ENCODE data around the gene TRPM2.

DNA sequence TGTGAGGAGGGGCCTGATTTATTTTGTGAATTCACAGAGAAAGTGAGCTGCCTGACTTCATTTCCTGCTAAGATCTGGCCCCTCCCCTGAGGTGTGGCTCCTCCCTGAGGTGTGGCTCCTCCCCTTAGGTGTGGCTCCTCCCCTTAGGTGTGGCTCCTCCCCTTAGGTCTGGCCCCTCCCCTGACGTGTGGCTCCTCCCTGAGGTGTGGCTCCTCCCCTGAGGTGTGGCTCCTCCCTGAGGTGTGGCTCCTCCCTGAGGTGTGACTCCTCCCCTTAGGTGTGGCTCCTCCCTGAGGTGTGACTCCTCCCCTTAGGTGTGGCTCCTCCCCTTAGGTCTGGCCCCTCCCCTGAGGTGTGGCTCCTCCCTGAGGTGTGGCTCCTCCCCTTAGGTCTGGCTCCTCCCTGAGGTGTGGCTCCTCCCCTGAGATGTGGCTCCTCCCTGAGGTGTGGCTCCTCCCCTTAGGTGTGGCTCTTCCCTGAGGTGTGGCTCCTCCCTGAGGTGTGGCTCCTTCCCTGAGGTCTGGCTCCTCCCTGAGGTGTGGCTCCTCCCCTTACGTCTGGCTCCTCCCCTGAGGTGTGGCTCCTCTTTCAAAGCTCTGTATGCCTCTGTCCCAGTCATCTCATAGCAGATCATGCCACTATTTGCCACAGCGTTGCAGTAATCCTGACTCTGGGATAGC, 75.0 kb downstream of the TRPM2 start:
- TF ChIP-seq POLR2A (IDR thresholded peaks at IDR 0.05; ENCODE audit: extremely low read depth, insufficient read length) = no peak
- TF ChIP-seq, protein P1, sequence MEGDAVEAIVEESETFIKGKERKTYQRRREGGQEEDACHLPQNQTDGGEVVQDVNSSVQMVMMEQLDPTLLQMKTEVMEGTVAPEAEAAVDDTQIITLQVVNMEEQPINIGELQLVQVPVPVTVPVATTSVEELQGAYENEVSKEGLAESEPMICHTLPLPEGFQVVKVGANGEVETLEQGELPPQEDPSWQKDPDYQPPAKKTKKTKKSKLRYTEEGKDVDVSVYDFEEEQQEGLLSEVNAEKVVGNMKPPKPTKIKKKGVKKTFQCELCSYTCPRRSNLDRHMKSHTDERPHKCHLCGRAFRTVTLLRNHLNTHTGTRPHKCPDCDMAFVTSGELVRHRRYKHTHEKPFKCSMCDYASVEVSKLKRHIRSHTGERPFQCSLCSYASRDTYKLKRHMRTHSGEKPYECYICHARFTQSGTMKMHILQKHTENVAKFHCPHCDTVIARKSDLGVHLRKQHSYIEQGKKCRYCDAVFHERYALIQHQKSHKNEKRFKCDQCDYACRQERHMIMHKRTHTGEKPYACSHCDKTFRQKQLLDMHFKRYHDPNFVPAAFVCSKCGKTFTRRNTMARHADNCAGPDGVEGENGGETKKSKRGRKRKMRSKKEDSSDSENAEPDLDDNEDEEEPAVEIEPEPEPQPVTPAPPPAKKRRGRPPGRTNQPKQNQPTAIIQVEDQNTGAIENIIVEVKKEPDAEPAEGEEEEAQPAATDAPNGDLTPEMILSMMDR (IDR thresholded peaks at IDR 0.05; ENCODE audit: low read depth, low read length) = no peak

All from NB4 (cell line).